Measurements from ENCODE around the gene BBS9.

Gene BBS9

GRCh38 chr7:33610918-33611317 is 481.6 kb downstream of the BBS9 start:
- no peak for DNase-seq (ENCODE audit: low spot score)

- DNase-seq (ENCODE audit: low spot score) = no peak
These were observed 483.1 kb downstream of the BBS9 start for GRCh38 chr7:33612442-33612841.

GRCh38 chr7:33614357-33615117 is 485.2 kb downstream of the BBS9 start:
- no peak for DNase-seq (ENCODE audit: low spot score)

GRCh38 chr7:33616752-33617151 is 487.4 kb downstream of the BBS9 start:
- no peak for DNase-seq (ENCODE audit: low spot score)

- DNase-seq (ENCODE audit: low spot score) = no peak
These were observed 489.9 kb downstream of the BBS9 start for GRCh38 chr7:33619264-33619663.

- DNase-seq (ENCODE audit: low spot score) = no peak
These were observed 493.9 kb downstream of the BBS9 start for GRCh38 chr7:33623267-33623666.

GRCh38 chr7:33624215-33624614 is 494.9 kb downstream of the BBS9 start:
- DNase-seq (ENCODE audit: low spot score) = no peak

GRCh38 chr7:33626869-33627268 is 497.5 kb downstream of the BBS9 start:
- no peak for DNase-seq (ENCODE audit: low spot score)

- DNase-seq (ENCODE audit: low spot score) = no peak
These were observed 498.4 kb downstream of the BBS9 start for GRCh38 chr7:33627741-33628140.

- no peak for DNase-seq (ENCODE audit: low spot score)
These were observed 499.5 kb downstream of the BBS9 start for GRCh38 chr7:33628894-33629293.

- DNase-seq (ENCODE audit: low spot score) = no peak
These were observed 501.0 kb downstream of the BBS9 start for GRCh38 chr7:33630359-33630758.

GRCh38 chr7:33632322-33632721 is 503.0 kb downstream of the BBS9 start:
- no peak for DNase-seq (ENCODE audit: low spot score)

GRCh38 chr7:33632840-33633525 is 503.6 kb downstream of the BBS9 start:
- DNase-seq (ENCODE audit: low spot score) = no peak

GRCh38 chr7:33634606-33635005 is 505.2 kb downstream of the BBS9 start:
- no peak for DNase-seq (ENCODE audit: low spot score)

GRCh38 chr7:33636359-33636758 is 507.0 kb downstream of the BBS9 start:
- DNase-seq (ENCODE audit: low spot score) = no peak

- DNase-seq (ENCODE audit: low spot score) = no peak
These were observed 510.3 kb downstream of the BBS9 start for GRCh38 chr7:33639552-33640197.

GRCh38 chr7:33640741-33641140 is 511.4 kb downstream of the BBS9 start:
- DNase-seq (ENCODE audit: low spot score) = no peak

- no peak for DNase-seq (ENCODE audit: low spot score)
These were observed 512.9 kb downstream of the BBS9 start for GRCh38 chr7:33642312-33642711.

GRCh38 chr7:33643530-33643929 is 514.2 kb downstream of the BBS9 start:
- no peak for DNase-seq (ENCODE audit: low spot score)

- DNase-seq (ENCODE audit: low spot score) = no peak
These were observed 515.1 kb downstream of the BBS9 start for GRCh38 chr7:33644489-33644888.

- no peak for DNase-seq (ENCODE audit: low spot score)
These were observed 515.7 kb downstream of the BBS9 start for GRCh38 chr7:33645104-33645503.

- DNase-seq (ENCODE audit: low spot score) = no peak
These were observed 516.8 kb downstream of the BBS9 start for GRCh38 chr7:33646166-33646565.

- DNase-seq (ENCODE audit: low spot score) = no peak
These were observed 517.6 kb downstream of the BBS9 start for GRCh38 chr7:33646891-33647391.

Measured in COLO829 (cell line).